HAP-1 (cell line): ENCODE measurements around the gene DPEP1.
A peak's percentile ranks its signal among the peaks of the same experiment; 100 is the strongest.

ENCODE experiments used
- DNase-seq, 2 experiments: peaks; one replicate each; pipeline ENCODE4 v3.0.0-alpha.2; 2016 to 2020; ENCODE audit warnings: low spot score in 2 of 2
- H3K27me3 ChIP-seq: fragments of 250-450 bp; sonication (Bioruptor Pico); 2 replicates; pipeline ENCODE4 v1.5.1; 2020; ENCODE audit warnings: low read depth, mild to moderate bottlenecking, moderate library complexity
- H3K36me3 ChIP-seq: fragments of 250-450 bp; sonication (Bioruptor Pico); replicated peaks from 2 replicates; pipeline ENCODE4 v1.5.1; 2020; ENCODE audit warnings: mild to moderate bottlenecking
- H3K4me1 ChIP-seq: fragments of 250-450 bp; sonication (Bioruptor Pico); 2 replicates; pipeline ENCODE4 v1.5.1; 2020; ENCODE audit warnings: mild to moderate bottlenecking
- H3K4me3 ChIP-seq: fragments of 250-450 bp; sonication (Bioruptor Pico); 2 replicates; pipeline ENCODE4 v1.5.1; 2020; ENCODE audit warnings: mild to moderate bottlenecking, moderate library complexity
- H3K9me3 ChIP-seq: fragments of 250-450 bp; sonication (Bioruptor Pico); 2 replicates; pipeline ENCODE4 v1.5.1; 2020; ENCODE audit warnings: mild to moderate bottlenecking, moderate library complexity
- in situ Hi-C: fragments of 300-500 bp; cut with MboI; formaldehyde crosslinking; loops from 3 replicates; pipeline ENCODE4 v1.14.3; 2020; ENCODE audit warnings: low sequenced_read_pairs, inconsistent platforms, mixed read lengths

DPEP1 gene

GRCh38 chr16:89572485-89573205 is 40.8 kb upstream of the DPEP1 start:
- DNase-seq, result no peak
- Histone ChIP-seq H3K27me3 (no peaks in the 10 kb centered on the region), H3K36me3 (peaks cover 8% of the 10 kb centered on the region), H3K4me1 (peaks cover 6% of the 10 kb centered on the region), H3K9me3 (no peaks in the 10 kb centered on the region), H3K4me3 (no peak overlapping the region)
- in situ Hi-C loops, result loop anchor here (25.0 kb wide), 1 partner anchor 760 kb away; the partner anchor contains the start of genes APRT and CDT1

- in situ Hi-C loops, result loop anchor here (25.0 kb wide), 1 partner anchor 762 kb away; the partner anchor contains the start of genes APRT and CDT1
- no peak for DNase-seq
- no peaks in the 10 kb centered on the region for H3K27me3 ChIP-seq
- peak overlapping the region; percentile 47 for H3K4me3 ChIP-seq
- H3K9me3 ChIP-seq, result no peaks in the 10 kb centered on the region
- peaks cover 6% of the 10 kb centered on the region for H3K4me1 ChIP-seq
- peaks cover 21% of the 10 kb centered on the region for H3K36me3 ChIP-seq
Observed at GRCh38 chr16:89573826-89574680, 39.4 kb upstream of the DPEP1 start.

GRCh38 chr16:89574681-89575246 is 38.7 kb upstream of the DPEP1 start:
- Histone ChIP-seq H3K9me3 (no peaks in the 10 kb centered on the region), H3K4me3 (peak overlapping the region; percentile 47), H3K36me3 (peaks cover 24% of the 10 kb centered on the region), H3K4me1 (peaks cover 6% of the 10 kb centered on the region), H3K27me3 (no peaks in the 10 kb centered on the region)
- peak; percentile 71 to 85 for DNase-seq
- in situ Hi-C loops, result loop anchor here (25.0 kb wide), 1 partner anchor 762 kb away; the partner anchor contains the start of genes APRT and CDT1

GRCh38 chr16:89575247-89576152 is 37.9 kb upstream of the DPEP1 start, which contains the start of gene CPNE7:
Gene CPNE7, plus strand, starts transcription at chr16:89575758. Its CDS starts 140 bp downstream, at chr16:89575898.
- peak; percentile 32 to 68 for DNase-seq
- Histone ChIP-seq H3K27me3 (no peaks in the 10 kb centered on the region), H3K4me1 (peaks cover 6% of the 10 kb centered on the region), H3K9me3 (no peaks in the 10 kb centered on the region), H3K4me3 (peak within 1 kb of the TSS; percentile 58), H3K36me3 (peaks cover 24% of the 10 kb centered on the region)
- in situ Hi-C loops, result no loop called here

GRCh38 chr16:89576153-89577054 is 37.0 kb upstream of the DPEP1 start:
- H3K9me3 ChIP-seq, result no peaks in the 10 kb centered on the region
- peak overlapping the region; percentile 58 for H3K4me3 ChIP-seq
- peaks cover 29% of the 10 kb centered on the region for H3K36me3 ChIP-seq
- in situ Hi-C loops, result no loop called here
- no peaks in the 10 kb centered on the region for H3K27me3 ChIP-seq
- peaks cover 6% of the 10 kb centered on the region for H3K4me1 ChIP-seq
- peak in 1 of 2 experiments; percentile 17 for DNase-seq

- Histone ChIP-seq H3K4me1 (peaks cover 6% of the 10 kb centered on the region), H3K27me3 (no peaks in the 10 kb centered on the region), H3K4me3 (peak overlapping the region; percentile 58), H3K36me3 (peaks cover 37% of the 10 kb centered on the region), H3K9me3 (no peaks in the 10 kb centered on the region)
- in situ Hi-C loops, result no loop called here
- no peak for DNase-seq
Observed at GRCh38 chr16:89577055-89577759, 36.2 kb upstream of the DPEP1 start.

GRCh38 chr16:89579351-89579750 is 34.1 kb upstream of the DPEP1 start:
- Histone ChIP-seq H3K36me3 (peaks cover 58% of the 10 kb centered on the region), H3K27me3 (no peaks in the 10 kb centered on the region), H3K4me3 (no peak overlapping the region), H3K9me3 (no peaks in the 10 kb centered on the region), H3K4me1 (peaks cover 2% of the 10 kb centered on the region)
- no peak for DNase-seq
- in situ Hi-C loops, result no loop called here

GRCh38 chr16:89581045-89581695 is 32.3 kb upstream of the DPEP1 start:
- Histone ChIP-seq H3K36me3 (peaks cover 68% of the 10 kb centered on the region), H3K4me3 (no peak overlapping the region), H3K27me3 (no peaks in the 10 kb centered on the region), H3K4me1 (no peaks in the 10 kb centered on the region), H3K9me3 (no peaks in the 10 kb centered on the region)
- in situ Hi-C loops, result no loop called here
- no peak for DNase-seq

GRCh38 chr16:89581861-89582563 is 31.4 kb upstream of the DPEP1 start:
- in situ Hi-C loops, result no loop called here
- H3K4me1 ChIP-seq, result no peaks in the 10 kb centered on the region
- peaks cover 73% of the 10 kb centered on the region for H3K36me3 ChIP-seq
- H3K4me3 ChIP-seq, result no peak overlapping the region
- H3K9me3 ChIP-seq, result no peaks in the 10 kb centered on the region
- no peak for DNase-seq
- no peaks in the 10 kb centered on the region for H3K27me3 ChIP-seq

GRCh38 chr16:89582614-89583196 is 30.7 kb upstream of the DPEP1 start:
- Histone ChIP-seq H3K27me3 (no peaks in the 10 kb centered on the region), H3K4me3 (no peak overlapping the region), H3K36me3 (peaks cover 68% of the 10 kb centered on the region), H3K9me3 (no peaks in the 10 kb centered on the region), H3K4me1 (no peaks in the 10 kb centered on the region)
- DNase-seq, result no peak
- in situ Hi-C loops, result no loop called here
